ENCODE data around the gene CALCA.
A peak's percentile ranks its signal among the peaks of the same experiment; 100 is the strongest.

CALCA gene

DNA sequence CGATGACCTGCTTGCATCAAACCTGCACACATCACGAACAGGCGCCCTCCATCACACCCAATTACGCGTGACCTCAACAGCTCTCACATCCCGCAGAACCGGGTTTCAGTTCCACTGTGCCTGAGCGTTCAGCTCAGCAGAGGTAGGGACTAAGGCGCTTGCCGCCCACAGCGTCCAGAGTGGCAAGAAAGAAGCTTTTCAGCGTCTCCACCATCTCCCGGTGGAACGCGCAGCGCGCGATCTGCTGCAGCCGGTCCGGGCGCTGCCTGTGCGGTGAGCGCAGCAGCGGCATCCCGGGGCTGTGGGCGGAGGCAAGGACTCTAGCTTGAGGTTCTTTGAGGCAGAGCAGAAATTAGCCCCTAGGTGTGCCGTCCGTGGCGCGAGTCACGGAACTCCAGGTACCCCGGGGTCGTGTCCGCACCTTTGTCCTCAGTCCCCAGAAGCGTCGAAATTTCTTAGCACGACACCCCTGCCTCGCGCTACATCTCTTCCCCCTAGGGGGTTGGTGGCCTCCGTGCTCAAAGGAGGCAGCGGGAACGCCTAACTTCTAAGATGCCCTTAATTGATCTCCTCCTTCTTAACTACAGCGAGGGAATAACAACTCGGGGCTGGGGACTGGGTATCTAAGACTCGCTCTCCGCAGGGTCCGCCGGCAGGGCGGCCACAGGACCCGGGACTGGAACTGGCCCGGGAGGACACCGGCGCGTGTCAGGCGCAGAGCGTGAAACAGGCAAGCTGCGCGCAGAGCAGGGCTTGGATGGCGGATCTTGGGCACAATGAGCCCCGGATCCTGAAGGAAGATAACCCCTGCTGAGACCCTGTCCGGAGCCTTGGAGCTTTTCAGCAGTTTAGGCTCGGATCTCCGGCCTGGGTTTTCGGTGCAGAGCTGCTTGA is 1.7 kb upstream of the CALCA start:
- ATAC-seq (replicated peaks; ENCODE audit: extremely low read depth, poor library complexity, severe bottlenecking): no peak
- Mint-ChIP-seq H3K4me3 (peak overlapping the region; percentile 69), H3K27me3 (peaks cover 85% of the 10 kb centered on the region), H3K27ac (ENCODE audit: low read depth) (no peak overlapping the region), H3K4me1 (peaks cover 32% of the 10 kb centered on the region), H3K9me3 (no peaks in the 10 kb centered on the region), H3K36me3 (ENCODE audit: insufficient read depth) (no peaks in the 10 kb centered on the region)
- DNase-seq (ENCODE audit: low spot score in 2 of 2): no peak

DNA sequence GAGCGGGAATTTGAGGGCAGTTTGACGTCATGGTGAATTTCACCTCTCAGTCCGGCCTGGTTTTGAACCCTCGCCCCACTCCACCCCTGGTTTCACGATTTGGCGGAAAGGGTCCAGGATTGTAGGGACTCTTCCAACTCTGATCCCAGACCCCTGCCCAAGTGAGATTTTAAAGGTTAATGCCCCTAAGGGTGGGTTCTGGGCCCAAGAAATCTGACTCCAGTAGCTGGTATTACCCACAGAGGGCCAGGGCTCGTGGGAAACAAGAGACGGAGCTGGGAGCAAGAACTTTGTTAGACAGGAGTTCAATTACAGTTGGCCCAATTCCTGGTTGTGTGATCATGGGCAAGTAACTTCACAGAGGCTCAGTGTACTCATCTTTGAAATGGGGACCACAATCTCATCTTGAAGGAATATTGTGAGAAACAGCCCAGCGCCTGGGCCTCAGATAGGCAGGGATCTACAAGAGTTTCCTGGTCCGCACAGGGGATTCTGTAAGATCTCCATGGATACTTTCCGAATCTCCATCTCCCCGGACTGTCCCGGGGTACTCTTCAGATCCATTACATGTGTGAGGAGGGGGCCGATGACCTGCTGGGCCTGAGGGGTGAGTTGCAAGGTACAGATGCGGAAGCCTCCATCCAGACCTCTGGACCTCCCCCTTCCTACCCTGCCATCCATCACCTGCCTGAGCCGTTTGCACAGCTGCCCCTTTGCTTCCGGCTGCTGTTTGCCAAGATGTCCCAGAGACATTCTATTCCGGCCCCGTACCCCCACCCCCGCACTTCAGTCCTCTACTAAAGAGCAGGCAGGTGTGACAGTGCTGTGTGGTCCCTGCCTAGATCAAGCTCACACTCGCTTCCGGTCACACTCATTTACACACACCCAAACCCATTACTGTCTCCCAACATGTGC is 687 bp upstream of the CALCA start:
- DNase-seq (ENCODE audit: low spot score in 2 of 2): no peak
- H3K27me3 Mint-ChIP-seq: peaks cover 95% of the 10 kb centered on the region
- H3K36me3 Mint-ChIP-seq (ENCODE audit: insufficient read depth): no peaks in the 10 kb centered on the region
- ATAC-seq (replicated peaks; ENCODE audit: extremely low read depth, poor library complexity, severe bottlenecking): no peak
- no peak overlapping the region for H3K27ac Mint-ChIP-seq (ENCODE audit: low read depth)
- peaks cover 32% of the 10 kb centered on the region for H3K4me1 Mint-ChIP-seq
- H3K9me3 Mint-ChIP-seq: no peaks in the 10 kb centered on the region
- H3K4me3 Mint-ChIP-seq: peak overlapping the region; percentile 69

DNA sequence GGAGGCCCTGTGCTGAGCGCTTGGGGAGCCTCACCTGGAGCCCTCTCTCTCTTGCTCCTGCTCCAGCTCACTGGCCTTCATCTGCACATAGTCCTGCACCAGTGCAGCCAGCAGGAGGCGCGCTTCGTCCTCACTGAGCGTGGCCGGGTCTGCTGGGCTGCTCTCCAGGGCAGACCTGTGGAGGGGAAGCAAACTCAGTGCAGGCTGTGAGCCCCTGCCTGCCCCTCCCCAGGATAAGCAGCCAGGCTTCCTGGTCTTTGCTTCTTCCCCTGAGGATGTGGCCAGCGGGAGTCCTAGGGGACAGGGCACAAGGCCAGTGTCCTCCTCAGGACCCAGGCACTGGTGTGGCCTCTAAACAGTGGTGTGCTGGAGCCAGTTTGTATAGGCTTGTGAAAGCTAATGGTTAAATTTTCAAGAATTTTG is 2.2 kb downstream of the CALCA start:
- H3K4me3 Mint-ChIP-seq: no peak overlapping the region
- peaks cover 28% of the 10 kb centered on the region for H3K4me1 Mint-ChIP-seq
- H3K9me3 Mint-ChIP-seq: no peaks in the 10 kb centered on the region
- DNase-seq (ENCODE audit: low spot score in 2 of 2) (no peak), ATAC-seq (replicated peaks; ENCODE audit: extremely low read depth, poor library complexity, severe bottlenecking) (no peak)
- H3K36me3 Mint-ChIP-seq (ENCODE audit: insufficient read depth): no peaks in the 10 kb centered on the region
- peaks cover 90% of the 10 kb centered on the region for H3K27me3 Mint-ChIP-seq
- no peak overlapping the region for H3K27ac Mint-ChIP-seq (ENCODE audit: low read depth)

DNA sequence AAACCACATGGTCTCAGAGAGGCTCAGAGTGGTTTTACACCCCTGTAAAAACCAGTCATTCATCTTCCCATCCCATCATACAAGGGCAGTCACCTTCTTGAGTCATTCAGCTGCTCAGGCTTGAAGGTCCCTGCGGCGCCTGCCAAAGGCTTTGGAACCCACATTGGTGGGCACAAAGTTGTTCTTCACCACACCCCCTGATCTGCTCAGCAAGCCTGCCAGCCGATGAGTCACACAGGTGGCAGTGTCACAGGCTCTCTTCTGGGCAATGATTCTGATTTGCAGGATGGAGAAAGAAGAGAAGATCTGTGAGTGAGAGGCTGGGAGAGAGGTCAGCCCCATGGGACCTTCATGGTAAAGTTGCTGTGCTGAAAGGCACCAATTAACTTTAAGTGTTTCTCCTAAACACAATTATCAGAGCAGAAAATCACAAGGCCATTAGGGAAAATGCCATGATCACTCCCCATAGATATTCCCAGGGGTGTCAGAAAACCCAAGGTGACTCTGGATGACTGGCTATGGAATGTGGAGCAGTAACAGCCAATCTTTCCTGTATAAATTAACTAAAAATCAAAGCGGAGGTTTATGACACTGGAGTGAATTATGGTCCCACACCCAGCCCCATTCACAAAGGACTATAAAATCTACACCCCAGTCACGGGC is 4.4 kb downstream of the CALCA start:
- ATAC-seq (replicated peaks; ENCODE audit: extremely low read depth, poor library complexity, severe bottlenecking) (no peak), DNase-seq (ENCODE audit: low spot score in 2 of 2) (no peak)
- peaks cover 6% of the 10 kb centered on the region for H3K4me1 Mint-ChIP-seq
- no peaks in the 10 kb centered on the region for H3K9me3 Mint-ChIP-seq
- no peaks in the 10 kb centered on the region for H3K36me3 Mint-ChIP-seq (ENCODE audit: insufficient read depth)
- peaks cover 68% of the 10 kb centered on the region for H3K27me3 Mint-ChIP-seq
- H3K27ac Mint-ChIP-seq (ENCODE audit: low read depth): no peak overlapping the region
- no peak overlapping the region for H3K4me3 Mint-ChIP-seq

DNA sequence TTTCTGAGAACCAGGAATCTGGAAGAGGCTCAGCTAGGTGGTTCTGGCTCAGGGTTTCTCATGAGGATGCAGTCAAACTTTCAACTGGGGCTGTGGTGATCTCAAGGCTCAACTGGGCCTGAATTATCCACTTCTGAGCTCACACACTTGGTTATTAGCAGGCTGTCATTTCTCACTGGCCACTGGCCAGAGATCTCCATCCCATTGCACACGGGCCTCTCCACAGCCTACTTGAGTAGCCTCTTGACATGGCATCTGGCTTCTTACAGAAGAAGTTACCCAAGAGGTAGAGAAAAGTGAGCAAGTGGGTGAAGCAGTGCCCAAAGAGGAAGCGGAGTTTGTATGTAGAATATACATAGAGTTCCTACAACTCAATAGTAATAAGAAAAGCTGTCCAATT is 16.0 kb downstream of the CALCA start:
- ATAC-seq (replicated peaks; ENCODE audit: extremely low read depth, poor library complexity, severe bottlenecking) (no peak), DNase-seq (ENCODE audit: low spot score in 2 of 2) (no peak)
- Mint-ChIP-seq H3K4me1 (no peaks in the 10 kb centered on the region), H3K27ac (ENCODE audit: low read depth) (no peak overlapping the region), H3K36me3 (ENCODE audit: insufficient read depth) (no peaks in the 10 kb centered on the region), H3K27me3 (peaks cover 4% of the 10 kb centered on the region), H3K4me3 (no peak overlapping the region), H3K9me3 (no peaks in the 10 kb centered on the region)

DNA sequence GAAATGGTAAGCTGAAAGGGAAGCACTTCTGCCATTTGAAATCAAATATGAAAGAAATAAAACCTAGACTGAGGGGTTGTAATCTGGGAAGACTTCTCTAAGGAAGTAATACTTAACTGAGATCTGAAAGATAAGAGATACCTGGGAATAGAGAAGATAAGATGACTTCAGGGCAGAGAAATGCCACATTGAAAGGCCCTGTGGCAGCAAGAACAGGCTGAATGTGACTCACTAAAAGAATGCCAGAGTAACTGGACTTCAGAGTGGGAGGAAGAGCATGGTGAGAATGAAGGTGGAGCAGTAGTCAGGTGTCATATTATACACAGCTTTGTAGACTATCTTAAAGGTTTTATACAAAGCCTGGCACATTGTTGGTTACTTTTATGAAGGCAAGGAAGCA is 17.6 kb downstream of the CALCA start:
- Mint-ChIP-seq H3K27me3 (no peaks in the 10 kb centered on the region), H3K27ac (ENCODE audit: low read depth) (no peak overlapping the region)
- ATAC-seq (replicated peaks; ENCODE audit: extremely low read depth, poor library complexity, severe bottlenecking): no peak

DNA sequence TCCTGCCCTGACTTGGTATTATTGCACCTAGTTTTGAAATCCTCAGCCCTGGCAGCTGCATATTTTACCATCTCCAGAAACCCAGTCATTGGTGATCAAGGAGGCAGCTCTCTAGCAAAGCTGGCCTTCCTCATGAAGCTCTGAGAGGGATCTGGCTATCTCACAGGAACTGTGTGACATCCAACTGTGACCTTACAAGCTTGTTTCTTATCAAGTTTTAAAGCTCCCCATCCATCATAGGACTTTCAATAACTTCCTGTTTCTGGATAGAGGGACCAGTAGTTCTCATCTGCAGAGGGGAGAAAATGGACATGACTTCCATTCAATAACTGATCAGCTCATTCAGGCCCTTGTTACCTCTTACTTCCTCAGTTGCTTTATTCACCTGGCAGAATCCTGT is 18.2 kb downstream of the CALCA start:
- Mint-ChIP-seq H3K4me1 (no peaks in the 10 kb centered on the region), H3K36me3 (ENCODE audit: insufficient read depth) (no peaks in the 10 kb centered on the region), H3K9me3 (no peaks in the 10 kb centered on the region), H3K27me3 (no peaks in the 10 kb centered on the region), H3K4me3 (no peak overlapping the region), H3K27ac (ENCODE audit: low read depth) (no peak overlapping the region)
- ATAC-seq (replicated peaks; ENCODE audit: extremely low read depth, poor library complexity, severe bottlenecking): no peak
- no peak for DNase-seq (ENCODE audit: low spot score in 2 of 2)

More for the DNA sequence above, 17.6 kb downstream of the CALCA start:
- DNase-seq (ENCODE audit: low spot score in 2 of 2): no peak
- no peaks in the 10 kb centered on the region for H3K4me1 Mint-ChIP-seq
- H3K9me3 Mint-ChIP-seq: no peaks in the 10 kb centered on the region
- H3K36me3 Mint-ChIP-seq (ENCODE audit: insufficient read depth): no peaks in the 10 kb centered on the region
- no peak overlapping the region for H3K4me3 Mint-ChIP-seq

DNA sequence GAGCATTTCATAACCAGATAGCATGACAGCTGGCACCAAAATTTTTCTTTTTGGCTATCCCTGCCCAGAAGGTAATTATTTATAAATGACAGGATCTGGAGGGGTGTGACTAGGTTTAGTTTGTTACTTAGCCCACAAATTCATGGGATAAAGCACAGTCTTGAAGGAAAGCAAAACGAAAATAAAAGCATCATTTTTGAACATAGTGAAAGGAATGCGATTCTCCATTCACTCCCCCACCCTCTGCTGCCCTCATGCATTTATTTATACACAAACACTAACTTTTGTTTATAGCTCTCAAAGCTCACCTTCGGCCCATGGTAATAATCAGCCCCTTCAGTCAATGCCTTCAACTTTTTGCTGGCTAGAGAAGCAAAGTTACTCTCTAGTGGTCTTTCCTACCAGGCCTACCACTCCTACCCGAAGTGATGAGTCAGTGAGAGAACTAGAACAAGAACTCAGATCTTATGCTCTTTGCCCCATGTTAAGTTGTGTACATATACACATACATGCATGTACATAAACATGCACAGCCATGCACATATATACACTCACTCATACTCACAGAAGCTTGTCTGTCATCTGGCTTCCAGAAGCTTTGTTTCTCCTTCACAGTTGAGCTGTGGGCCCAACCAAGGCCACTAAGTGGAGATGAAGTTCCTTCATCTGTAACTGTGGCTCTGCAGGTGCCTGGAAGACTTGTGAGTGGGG is 22.6 kb downstream of the CALCA start:
- ATAC-seq (replicated peaks; ENCODE audit: extremely low read depth, poor library complexity, severe bottlenecking) (no peak), DNase-seq (ENCODE audit: low spot score in 2 of 2) (no peak)
- Mint-ChIP-seq H3K4me1 (no peaks in the 10 kb centered on the region), H3K9me3 (no peaks in the 10 kb centered on the region), H3K27me3 (no peaks in the 10 kb centered on the region), H3K27ac (ENCODE audit: low read depth) (no peak overlapping the region), H3K36me3 (ENCODE audit: insufficient read depth) (no peaks in the 10 kb centered on the region), H3K4me3 (no peak overlapping the region)

DNA sequence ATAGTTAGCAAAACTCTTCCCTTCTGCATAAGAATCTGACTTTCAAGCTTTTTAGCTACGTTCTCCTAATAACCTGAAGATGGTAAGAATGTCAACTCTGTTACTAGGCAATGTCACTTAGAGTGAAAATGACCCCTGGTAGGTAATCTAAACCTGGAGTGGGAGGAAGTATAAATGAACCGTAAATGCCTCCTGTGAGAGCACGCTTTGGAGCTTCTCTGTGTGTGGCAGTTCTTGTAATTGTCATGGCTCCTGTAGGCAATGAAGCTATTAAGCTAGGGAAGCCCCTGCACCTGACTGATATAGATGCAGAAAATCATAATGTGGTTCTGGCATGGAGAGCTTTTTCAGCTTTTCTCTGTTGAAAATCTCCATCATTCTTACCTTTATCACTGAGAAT is 29.4 kb downstream of the CALCA start:
- H3K9me3 Mint-ChIP-seq: no peaks in the 10 kb centered on the region
- ATAC-seq (replicated peaks; ENCODE audit: extremely low read depth, poor library complexity, severe bottlenecking) (no peak), DNase-seq (ENCODE audit: low spot score in 2 of 2) (no peak)
- H3K36me3 Mint-ChIP-seq (ENCODE audit: insufficient read depth): peaks cover 1% of the 10 kb centered on the region
- no peaks in the 10 kb centered on the region for H3K27me3 Mint-ChIP-seq
- no peaks in the 10 kb centered on the region for H3K4me1 Mint-ChIP-seq
- H3K27ac Mint-ChIP-seq (ENCODE audit: low read depth): no peak overlapping the region
- no peak overlapping the region for H3K4me3 Mint-ChIP-seq

DNA sequence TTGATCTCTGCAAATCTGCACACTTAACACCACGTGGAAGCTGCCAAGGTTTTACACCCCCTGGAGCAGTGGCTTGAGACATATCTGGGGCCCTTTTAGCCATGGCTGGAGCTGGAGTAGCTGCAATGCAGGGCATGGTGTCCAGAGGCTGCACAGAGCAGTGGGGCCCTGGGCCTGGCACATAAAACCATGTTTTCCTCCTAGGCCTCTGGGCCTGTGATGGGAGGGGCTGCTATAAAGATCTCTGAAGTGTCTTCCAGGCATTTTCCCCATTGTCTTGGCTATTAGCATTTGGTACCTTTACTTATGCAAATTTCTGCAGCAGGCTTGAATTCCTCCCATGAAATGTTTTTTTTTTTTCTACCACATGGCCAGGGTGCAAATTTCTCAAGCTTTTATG is 33.2 kb downstream of the CALCA start:
- no peaks in the 10 kb centered on the region for H3K9me3 Mint-ChIP-seq
- no peaks in the 10 kb centered on the region for H3K27me3 Mint-ChIP-seq
- ATAC-seq (replicated peaks; ENCODE audit: extremely low read depth, poor library complexity, severe bottlenecking): no peak
- H3K27ac Mint-ChIP-seq (ENCODE audit: low read depth): no peak overlapping the region
- H3K4me1 Mint-ChIP-seq: no peaks in the 10 kb centered on the region
- H3K4me3 Mint-ChIP-seq: no peak overlapping the region
- peaks cover 2% of the 10 kb centered on the region for H3K36me3 Mint-ChIP-seq (ENCODE audit: insufficient read depth)
- no peak for DNase-seq (ENCODE audit: low spot score in 2 of 2)

DNA sequence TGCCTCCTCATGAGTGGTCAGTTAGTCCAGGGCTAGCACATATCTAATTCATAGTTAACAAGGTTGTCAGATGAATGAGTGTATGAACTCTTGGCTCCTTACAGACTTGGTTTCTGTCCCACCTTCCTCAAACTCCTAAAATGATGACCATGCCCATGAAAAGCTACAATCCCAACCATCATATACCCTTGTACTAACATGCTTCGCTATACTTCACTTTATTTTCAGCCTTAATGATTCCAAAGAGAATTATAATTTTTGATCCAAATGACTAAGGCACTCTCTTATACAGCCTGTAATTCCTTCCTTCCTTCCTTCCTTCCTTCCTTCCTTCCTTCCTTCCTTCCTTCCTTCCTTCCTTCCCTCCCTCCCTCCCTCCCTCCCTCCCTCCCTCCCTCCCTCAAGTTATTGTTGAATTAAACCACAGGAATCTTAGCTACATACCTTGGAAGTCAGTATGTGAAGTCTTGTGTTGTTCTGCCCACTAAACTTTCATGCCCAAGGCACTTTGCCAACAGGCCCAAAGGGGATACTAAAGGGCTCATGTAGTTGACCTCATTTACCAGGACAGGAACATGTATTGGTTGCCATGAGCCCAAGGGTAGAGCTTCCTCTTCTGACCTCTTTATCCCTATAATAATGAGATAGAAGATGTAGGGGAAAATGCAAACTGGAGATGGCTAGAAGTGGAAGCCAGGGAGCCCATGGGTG is 37.4 kb downstream of the CALCA start:
- DNase-seq (ENCODE audit: low spot score in 2 of 2) (no peak), ATAC-seq (replicated peaks; ENCODE audit: extremely low read depth, poor library complexity, severe bottlenecking) (no peak)
- Mint-ChIP-seq H3K27ac (ENCODE audit: low read depth) (no peak overlapping the region), H3K36me3 (ENCODE audit: insufficient read depth) (peaks cover 2% of the 10 kb centered on the region), H3K4me3 (no peak overlapping the region), H3K27me3 (peaks cover 17% of the 10 kb centered on the region), H3K9me3 (no peaks in the 10 kb centered on the region), H3K4me1 (no peaks in the 10 kb centered on the region)
